K562 (cell line): Measurements from ENCODE around the gene GRIK1. TPM values are rescaled to one million over a fixed set of nuclear protein-coding genes. Genes with fewer than 3 reads are reported as not detected.

Experiments used
- ATAC-seq: fragments of 200-7000 bp; cut with Tn5 transposase; 3 replicates; pipeline ENCODE4 v1.9.1; 2020; ENCODE audit warnings: moderate library complexity
- BruUV-seq: library from RNA; stranded (reverse); fragments of 400-500 nt; replicated peaks from 2 replicates; lab custom pipeline; 2021; lab: Mats Ljungman, UMichigan
- CTCF ChIA-PET: fragments of 300-600 bp; formaldehyde crosslinking; extraction: SDS; loops from one replicate; lab custom pipeline; 2021; ENCODE audit warnings: low intra/inter-chr PET ratio; lab: Yijun Ruan, JAX
- POLR2A ChIA-PET: fragments of 300-600, 350-650 bp; sonication (Branson Sonifier 250); formaldehyde crosslinking; extraction: SDS; loops from one replicate; lab custom pipeline; 2021; ENCODE audit warnings: antibody characterized with exemption, inconsistent platforms; lab: Yijun Ruan, JAX
- DNase-seq, 4 experiments: peaks; one replicate each; pipeline versions ENCODE4 v3.0.0 to v3.0.0-alpha.2; 2011 to 2018; ENCODE audit warnings: low spot score in 3 of 4, mixed read lengths in 3 of 4; ENCODE audit errors: extremely low read depth in 1 of 4
- FAIRE-seq: peaks from 2 replicates; lab custom pipeline; 2011; peaks lifted over from hg19 to GRCh38; lab: Jason Lieb, UNC
- H2AFZ ChIP-seq: 2 replicates; pipeline ENCODE4 v1.6.0; 2011; ENCODE audit warnings: low read depth, low read length, control low read depth, inconsistent platforms
- H3K27ac ChIP-seq: fragments of 200-600 bp; 3 replicates; pipeline ENCODE4 v1.8.0; 2011; ENCODE audit warnings: low read depth, mild to moderate bottlenecking, control low read depth, inconsistent platforms, low read length, moderate library complexity, mixed read lengths; ENCODE audit errors: extremely low read depth
- H3K27me3 ChIP-seq, 2 experiments: fragments of 300-600 bp in 1 of 2; 2 replicates in 1 of 2; 3 replicates in 1 of 2; pipeline versions ENCODE4 v1.6.0 to v1.8.0; 2011; ENCODE audit warnings: inconsistent platforms in 2 of 2, low read length in 2 of 2, mild to moderate bottlenecking in 1 of 2, mixed read lengths in 1 of 2, moderate library complexity in 1 of 2; ENCODE audit not compliant: control insufficient read depth in 2 of 2, insufficient read depth in 2 of 2
- H3K36me3 ChIP-seq: fragments of 300-600 bp; 3 replicates; pipeline ENCODE4 v1.8.0; 2011; ENCODE audit warnings: mild to moderate bottlenecking, low read length, inconsistent platforms; ENCODE audit not compliant: control insufficient read depth, insufficient read depth
- H3K4me1 ChIP-seq, 2 experiments: fragments of 200-600 bp in 1 of 2; replicated peaks in 1 of 2; 2 replicates in 1 of 2; 3 replicates in 1 of 2; pipeline versions ENCODE4 v1.5.1 to v1.8.0; 2011; ENCODE audit warnings: inconsistent platforms in 2 of 2, low read length in 2 of 2, mild to moderate bottlenecking in 1 of 2, mixed read lengths in 1 of 2, moderate library complexity in 1 of 2; ENCODE audit not compliant: control insufficient read depth in 2 of 2, insufficient read depth in 2 of 2
- H3K4me2 ChIP-seq: 2 replicates; pipeline ENCODE4 v1.6.1; 2011; ENCODE audit warnings: low read length, control low read depth, inconsistent platforms, mixed read lengths; ENCODE audit not compliant: insufficient read depth
- H3K4me3 ChIP-seq: fragments of 200-600 bp; sonication (generic), shearing (Covaris generic); 2 replicates; pipeline ENCODE4 v1.5.1; 2016; ENCODE audit warnings: control low read depth, inconsistent platforms
- H3K79me2 ChIP-seq: fragments of 200-600 bp; 3 replicates; pipeline ENCODE4 v1.8.0; 2011; ENCODE audit warnings: low read length, inconsistent platforms; ENCODE audit not compliant: control insufficient read depth, insufficient read depth
- H3K9ac ChIP-seq, 2 experiments: 2 replicates each; pipeline versions ENCODE4 v1.6.0 to v1.6.1; 2011; ENCODE audit warnings: low read depth in 2 of 2, low read length in 2 of 2, control low read depth in 1 of 2, inconsistent platforms in 1 of 2, mild to moderate bottlenecking in 1 of 2, mixed read lengths in 1 of 2; ENCODE audit not compliant: insufficient read depth in 1 of 2
- H3K9me1 ChIP-seq: one replicate; pipeline ENCODE4 v1.6.0; 2011; ENCODE audit warnings: inconsistent platforms, mild to moderate bottlenecking, low read length, moderate library complexity; ENCODE audit not compliant: control insufficient read depth, insufficient read depth
- H3K9me3 ChIP-seq: replicated peaks from 2 replicates; pipeline ENCODE4 v1.5.1; 2011; ENCODE audit warnings: low read depth, low read length, inconsistent platforms; ENCODE audit not compliant: control insufficient read depth, insufficient read depth
- H4K20me1 ChIP-seq: replicated peaks from 2 replicates; pipeline ENCODE4 v1.6.1; 2011; ENCODE audit warnings: low read length, inconsistent platforms, mixed read lengths; ENCODE audit not compliant: control insufficient read depth, insufficient read depth
- BCOR ChIP-seq: fragments of 450-650 bp; IDR thresholded peaks from 2 replicates; pipeline ENCODE4 v1.6.1; 2016
- CEBPB ChIP-seq: fragments of 450-650 bp; IDR thresholded peaks from 2 replicates; pipeline ENCODE4 v1.6.1; 2016; ENCODE audit warnings: missing genetic modification characterization, missing compliant biosample characterization
- DNMT1 ChIP-seq: fragments of 450-650 bp; IDR thresholded peaks from 2 replicates; pipeline ENCODE4 v1.6.1; 2016; ENCODE audit warnings: antibody characterized with exemption, mild to moderate bottlenecking
- GTF2E2 ChIP-seq: fragments of 200-800 bp; sonication (Bioruptor generic); IDR thresholded peaks from 2 replicates; pipeline ENCODE4 v1.6.1; 2016; ENCODE audit warnings: missing genetic modification characterization, missing compliant biosample characterization
- HMG20A ChIP-seq: fragments of 450-650 bp; formaldehyde crosslinking; conservative IDR thresholded peaks from 2 replicates; pipeline ENCODE4 v1.4.0; 2020; ENCODE audit warnings: mild to moderate bottlenecking, mixed read lengths
- HNRNPUL1 ChIP-seq: fragments of 200-400 bp; formaldehyde crosslinking; IDR thresholded peaks from 2 replicates; pipeline ENCODE4 v1.6.1; 2017; ENCODE audit warnings: low read length
- KLF1 ChIP-seq: fragments of 450-650 bp; IDR thresholded peaks from 2 replicates; pipeline ENCODE4 v1.6.1; 2016; ENCODE audit warnings: missing genetic modification characterization, missing compliant biosample characterization
- MTA3 ChIP-seq: fragments of 450-650 bp; formaldehyde crosslinking; IDR thresholded peaks from 2 replicates; pipeline ENCODE4 v1.6.1; 2017; ENCODE audit warnings: mild to moderate bottlenecking, borderline replicate concordance
- RHOXF2B ChIP-seq: fragments of 250-450 bp; sonication (Bioruptor Pico); conservative IDR thresholded peaks from 2 replicates; pipeline ENCODE4 v1.5.1; 2021
- TRIM28 ChIP-seq: fragments of 450-650 bp; IDR thresholded peaks from 2 replicates; pipeline ENCODE4 v1.6.1; 2017
- ZNF133 ChIP-seq: fragments of 250-450 bp; sonication (Bioruptor Pico); IDR thresholded peaks from 2 replicates; pipeline ENCODE4 v1.4.0; 2020; ENCODE audit warnings: mild to moderate bottlenecking
- ZNF444 ChIP-seq: fragments of 250-450 bp; sonication (Bioruptor Pico); IDR thresholded peaks from 2 replicates; pipeline ENCODE4 v1.4.0; 2020; ENCODE audit warnings: mild to moderate bottlenecking, moderate library complexity
- WGBS: fragments of 100-300 bp; shearing (Covaris generic); methylation state at CpG from one replicate; pipeline ENCODE4 v1.1.6; 2016; ENCODE audit warnings: low coverage, mixed read lengths; ENCODE audit not compliant: insufficient coverage; ENCODE audit errors: missing lambda C conversion rate; 5-methylcytosine and 5-hydroxymethylcytosine counted together
- in situ Hi-C: fragments of 300-500 bp; cut with MboI; formaldehyde crosslinking; loops from 4 replicates; pipeline ENCODE4 v1.15.0; 2018; ENCODE audit warnings: inconsistent platforms, mixed read lengths
- intact Hi-C: fragments of 100-400 bp; cut with micrococcal nuclease; formaldehyde crosslinking; loops from 2 replicates; pipeline ENCODE4 v1.14.2; 2022
- polyA plus RNA-seq, 8 experiments: library from polyadenylated mRNA; depleted of rRNA in 4 of 8; stranded (reverse) in 5 of 8; unstranded in 3 of 8; fragments of >200 nt; fragmentation: Nextera tagmentation in 2 of 8; fragmentation: Illumina TruSeq in 1 of 8; extraction: Ambion mirVana in 2 of 8; extraction: Trizol in 1 of 8; gene quantifications; 2 replicates each; pipeline versions ENCODE4 v1.2.1 to v1.2.3, GENCODE V29; 2011 to 2014; ENCODE audit warnings: inconsistent platforms in 1 of 8, missing spikeins in 1 of 8
- total RNA-seq, 7 experiments: library from RNA; depleted of rRNA in 6 of 7; stranded (reverse); fragments of >200 nt in 6 of 7; fragmentation: Illumina TruSeq in 2 of 7; extraction: Trizol in 2 of 7; gene quantifications; 2 replicates each; pipeline versions ENCODE4 v1.2.1 to v1.2.3, GENCODE V29; 2011 to 2021; ENCODE audit warnings: low replicate concordance in 1 of 7
- TF ChIP-seq, protein P1 (sequence below): fragments of 450-650 bp; formaldehyde crosslinking; IDR thresholded peaks from 2 replicates; pipeline ENCODE4 v1.4.0; 2020; ENCODE audit warnings: mild to moderate bottlenecking, mixed read lengths
- TF ChIP-seq, protein P2 (sequence below), 2 experiments: fragments of 450-650 bp; formaldehyde crosslinking in 1 of 2; IDR thresholded peaks; 2 replicates each; pipeline versions ENCODE4 v1.4.0 to v1.6.1; 2014 to 2020; ENCODE audit warnings: mild to moderate bottlenecking in 2 of 2, borderline replicate concordance in 1 of 2, low read depth in 1 of 2
- TF ChIP-seq, protein P3 (sequence below): sonication (generic); IDR thresholded peaks from 2 replicates; pipeline ENCODE4 v1.6.1; 2016

Gene GRIK1
- total and polyA plus RNA-seq, 9 of the 15 experiments (the other 6 are each of a cell fraction or from before 2014, with no cell fraction given): 0.17 to 2.8 (median 0.53) TPM

DNA sequence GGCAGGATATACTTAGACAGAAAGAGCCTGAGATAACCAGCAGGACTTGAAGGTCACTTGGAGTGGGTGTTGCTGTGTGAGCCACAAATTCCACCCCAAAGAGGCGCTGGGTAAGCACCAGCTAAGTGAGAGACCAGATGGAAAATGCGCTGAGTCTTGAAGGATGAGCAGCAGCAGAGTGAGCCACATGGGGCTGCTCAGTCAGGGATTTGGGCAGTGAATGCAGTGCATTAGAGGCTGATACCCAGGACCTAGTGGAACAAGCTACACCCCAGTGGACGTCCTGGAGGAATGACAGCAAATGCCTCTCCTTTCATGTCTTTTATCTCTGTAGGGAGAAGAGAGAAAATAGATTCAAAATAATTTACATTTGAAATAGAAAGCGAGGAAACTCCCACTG, 11.3 kb downstream of the GRIK1 start:
- ChIA-PET CTCF (no interaction called here), POLR2A (no interaction called here)
- no peaks in the 10 kb centered on the region for H3K36me3 ChIP-seq
- intact Hi-C loops: no loop called here
- no peak overlapping the region for H3K4me2 ChIP-seq
- H2AFZ ChIP-seq: no peak overlapping the region
- in situ Hi-C loops: no loop called here
- FAIRE-seq: no peak
- no peak overlapping the region for H3K27ac ChIP-seq
- no peaks in the 10 kb centered on the region for H4K20me1 ChIP-seq
- no peak overlapping the region for H3K4me3 ChIP-seq
- H3K9me1 ChIP-seq: no peaks in the 10 kb centered on the region
- ATAC-seq: peak; percentile 54
- no peaks in the 10 kb centered on the region for H3K9me3 ChIP-seq
- H3K4me1 ChIP-seq: no peaks in the 10 kb centered on the region
- 2% methylated on average over 4 of the region's 4 CpGs for WGBS
- no peaks in the 10 kb centered on the region for H3K79me2 ChIP-seq
- no TSS peak for BruUV-seq
- H3K27me3 ChIP-seq: no peaks in the 10 kb centered on the region
- DNase-seq: peak in 1 of 4 experiments; percentile 11
- no peak overlapping the region for H3K9ac ChIP-seq
- TF ChIP-seq KLF1 (tag): no peak
- no peak for TF ChIP-seq DNMT1
- TF ChIP-seq, protein P1, sequence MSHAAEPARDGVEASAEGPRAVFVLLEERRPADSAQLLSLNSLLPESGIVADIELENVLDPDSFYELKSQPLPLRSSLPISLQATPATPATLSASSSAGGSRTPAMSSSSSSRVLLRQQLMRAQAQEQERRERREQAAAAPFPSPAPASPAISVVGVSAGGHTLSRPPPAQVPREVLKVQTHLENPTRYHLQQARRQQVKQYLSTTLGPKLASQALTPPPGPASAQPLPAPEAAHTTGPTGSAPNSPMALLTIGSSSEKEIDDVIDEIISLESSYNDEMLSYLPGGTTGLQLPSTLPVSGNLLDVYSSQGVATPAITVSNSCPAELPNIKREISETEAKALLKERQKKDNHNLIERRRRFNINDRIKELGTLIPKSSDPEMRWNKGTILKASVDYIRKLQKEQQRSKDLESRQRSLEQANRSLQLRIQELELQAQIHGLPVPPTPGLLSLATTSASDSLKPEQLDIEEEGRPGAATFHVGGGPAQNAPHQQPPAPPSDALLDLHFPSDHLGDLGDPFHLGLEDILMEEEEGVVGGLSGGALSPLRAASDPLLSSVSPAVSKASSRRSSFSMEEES (CRISPR knock-in tag): no peak
- no peak for TF ChIP-seq CEBPB (tag)
- TF ChIP-seq, protein P2, sequence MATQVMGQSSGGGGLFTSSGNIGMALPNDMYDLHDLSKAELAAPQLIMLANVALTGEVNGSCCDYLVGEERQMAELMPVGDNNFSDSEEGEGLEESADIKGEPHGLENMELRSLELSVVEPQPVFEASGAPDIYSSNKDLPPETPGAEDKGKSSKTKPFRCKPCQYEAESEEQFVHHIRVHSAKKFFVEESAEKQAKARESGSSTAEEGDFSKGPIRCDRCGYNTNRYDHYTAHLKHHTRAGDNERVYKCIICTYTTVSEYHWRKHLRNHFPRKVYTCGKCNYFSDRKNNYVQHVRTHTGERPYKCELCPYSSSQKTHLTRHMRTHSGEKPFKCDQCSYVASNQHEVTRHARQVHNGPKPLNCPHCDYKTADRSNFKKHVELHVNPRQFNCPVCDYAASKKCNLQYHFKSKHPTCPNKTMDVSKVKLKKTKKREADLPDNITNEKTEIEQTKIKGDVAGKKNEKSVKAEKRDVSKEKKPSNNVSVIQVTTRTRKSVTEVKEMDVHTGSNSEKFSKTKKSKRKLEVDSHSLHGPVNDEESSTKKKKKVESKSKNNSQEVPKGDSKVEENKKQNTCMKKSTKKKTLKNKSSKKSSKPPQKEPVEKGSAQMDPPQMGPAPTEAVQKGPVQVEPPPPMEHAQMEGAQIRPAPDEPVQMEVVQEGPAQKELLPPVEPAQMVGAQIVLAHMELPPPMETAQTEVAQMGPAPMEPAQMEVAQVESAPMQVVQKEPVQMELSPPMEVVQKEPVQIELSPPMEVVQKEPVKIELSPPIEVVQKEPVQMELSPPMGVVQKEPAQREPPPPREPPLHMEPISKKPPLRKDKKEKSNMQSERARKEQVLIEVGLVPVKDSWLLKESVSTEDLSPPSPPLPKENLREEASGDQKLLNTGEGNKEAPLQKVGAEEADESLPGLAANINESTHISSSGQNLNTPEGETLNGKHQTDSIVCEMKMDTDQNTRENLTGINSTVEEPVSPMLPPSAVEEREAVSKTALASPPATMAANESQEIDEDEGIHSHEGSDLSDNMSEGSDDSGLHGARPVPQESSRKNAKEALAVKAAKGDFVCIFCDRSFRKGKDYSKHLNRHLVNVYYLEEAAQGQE (IDR thresholded peaks at IDR 0.05; ENCODE audit: borderline replicate concordance): no peak
- TF ChIP-seq, protein P2 (CRISPR knock-in tag; IDR thresholded peaks at IDR 0.05; ENCODE audit: low read depth): no peak
- TF ChIP-seq, protein P3, sequence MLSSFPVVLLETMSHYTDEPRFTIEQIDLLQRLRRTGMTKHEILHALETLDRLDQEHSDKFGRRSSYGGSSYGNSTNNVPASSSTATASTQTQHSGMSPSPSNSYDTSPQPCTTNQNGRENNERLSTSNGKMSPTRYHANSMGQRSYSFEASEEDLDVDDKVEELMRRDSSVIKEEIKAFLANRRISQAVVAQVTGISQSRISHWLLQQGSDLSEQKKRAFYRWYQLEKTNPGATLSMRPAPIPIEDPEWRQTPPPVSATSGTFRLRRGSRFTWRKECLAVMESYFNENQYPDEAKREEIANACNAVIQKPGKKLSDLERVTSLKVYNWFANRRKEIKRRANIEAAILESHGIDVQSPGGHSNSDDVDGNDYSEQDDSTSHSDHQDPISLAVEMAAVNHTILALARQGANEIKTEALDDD: no peak
- no peak for TF ChIP-seq HNRNPUL1
- no peak for TF ChIP-seq BCOR
- no peak for TF ChIP-seq HMG20A
- no peak for TF ChIP-seq MTA3
- no peak for TF ChIP-seq TRIM28
- TF ChIP-seq GTF2E2 (tag): no peak
- TF ChIP-seq ZNF444: no peak
- no peak for TF ChIP-seq RHOXF2B
- no peak for TF ChIP-seq ZNF133 (CRISPR knock-in tag)
